NB4 (cell line): ENCODE data around the gene RIMS1.

Source experiments
- MYC ChIP-seq: IDR thresholded peaks from 2 replicates; pipeline ENCODE4 v1.6.1; 2011; ENCODE audit warnings: low read depth, low read length
- POLR2A ChIP-seq: IDR thresholded peaks from 2 replicates; pipeline ENCODE4 v1.6.1; 2011; ENCODE audit warnings: mild to moderate bottlenecking; ENCODE audit not compliant: insufficient read length; ENCODE audit errors: extremely low read depth
- TF ChIP-seq, protein P1 (sequence below): IDR thresholded peaks from one replicate; pipeline ENCODE4 v1.5.1; 2012; ENCODE audit warnings: low read depth, low read length
- TF ChIP-seq, protein P2 (sequence below): IDR thresholded peaks from 2 replicates; pipeline ENCODE4 v1.6.1; 2011; ENCODE audit warnings: low read depth, low read length

DNA sequence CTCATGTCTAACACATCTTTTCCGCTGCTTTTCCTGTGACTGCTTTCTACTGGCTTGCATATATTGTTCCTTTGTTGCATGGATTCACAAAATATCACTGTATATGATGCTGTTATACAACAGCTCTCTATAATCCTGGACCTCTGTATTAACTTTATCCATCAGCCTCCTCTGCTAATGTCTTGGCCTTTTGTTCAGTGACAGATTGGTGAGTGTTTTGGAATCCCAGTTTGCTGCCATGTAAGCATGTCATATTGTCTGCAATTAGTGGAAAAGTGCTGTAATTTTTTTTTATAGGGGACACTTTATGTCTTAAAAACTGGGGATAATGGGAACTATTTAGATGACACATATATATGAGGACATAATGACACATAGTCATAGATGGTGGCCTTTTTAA, 3.0 kb downstream of the RIMS1 start:
- TF ChIP-seq, protein P1, sequence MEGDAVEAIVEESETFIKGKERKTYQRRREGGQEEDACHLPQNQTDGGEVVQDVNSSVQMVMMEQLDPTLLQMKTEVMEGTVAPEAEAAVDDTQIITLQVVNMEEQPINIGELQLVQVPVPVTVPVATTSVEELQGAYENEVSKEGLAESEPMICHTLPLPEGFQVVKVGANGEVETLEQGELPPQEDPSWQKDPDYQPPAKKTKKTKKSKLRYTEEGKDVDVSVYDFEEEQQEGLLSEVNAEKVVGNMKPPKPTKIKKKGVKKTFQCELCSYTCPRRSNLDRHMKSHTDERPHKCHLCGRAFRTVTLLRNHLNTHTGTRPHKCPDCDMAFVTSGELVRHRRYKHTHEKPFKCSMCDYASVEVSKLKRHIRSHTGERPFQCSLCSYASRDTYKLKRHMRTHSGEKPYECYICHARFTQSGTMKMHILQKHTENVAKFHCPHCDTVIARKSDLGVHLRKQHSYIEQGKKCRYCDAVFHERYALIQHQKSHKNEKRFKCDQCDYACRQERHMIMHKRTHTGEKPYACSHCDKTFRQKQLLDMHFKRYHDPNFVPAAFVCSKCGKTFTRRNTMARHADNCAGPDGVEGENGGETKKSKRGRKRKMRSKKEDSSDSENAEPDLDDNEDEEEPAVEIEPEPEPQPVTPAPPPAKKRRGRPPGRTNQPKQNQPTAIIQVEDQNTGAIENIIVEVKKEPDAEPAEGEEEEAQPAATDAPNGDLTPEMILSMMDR, result no peak
- TF ChIP-seq POLR2A, result no peak
- no peak for TF ChIP-seq MYC
- TF ChIP-seq, protein P2, sequence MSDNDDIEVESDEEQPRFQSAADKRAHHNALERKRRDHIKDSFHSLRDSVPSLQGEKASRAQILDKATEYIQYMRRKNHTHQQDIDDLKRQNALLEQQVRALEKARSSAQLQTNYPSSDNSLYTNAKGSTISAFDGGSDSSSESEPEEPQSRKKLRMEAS, result no peak
